ENCODE measurements around the gene LCP2. TPM values are rescaled to one million over a fixed set of nuclear protein-coding genes. Genes with fewer than 3 reads are reported as not detected.

Gene LCP2
- polyA plus RNA-seq, 4 donors, result 3.1 to 5.8 (median 3.4) TPM

DNA sequence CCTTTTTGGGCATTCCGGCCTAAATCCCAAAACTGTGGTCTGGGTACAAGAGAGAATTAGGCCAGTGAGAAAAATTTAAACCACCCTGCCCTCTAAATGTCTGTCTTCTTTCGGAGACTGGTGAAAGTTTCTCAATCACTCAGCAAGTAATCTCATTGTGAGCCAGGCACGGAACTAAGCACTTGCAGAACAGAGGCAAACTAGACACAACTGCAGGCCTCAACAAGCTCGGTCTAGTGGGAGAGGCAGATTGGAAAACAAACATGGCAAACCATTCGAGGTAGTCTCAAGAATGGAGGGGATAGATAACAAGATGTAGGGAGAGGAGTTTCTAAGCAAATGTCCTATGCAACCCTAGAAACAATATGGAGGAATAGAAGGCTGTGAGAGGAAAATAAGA lies 73.7 kb downstream of the LCP2 start:
- no peak for DNase-seq (ENCODE audit: low read depth in 4 of 4, low spot score in 3 of 4)

GRCh38 chr5:170223360-170223759 lies 74.2 kb downstream of the LCP2 start:
- DNase-seq (ENCODE audit: low read depth in 4 of 4, low spot score in 3 of 4), result no peak

DNA sequence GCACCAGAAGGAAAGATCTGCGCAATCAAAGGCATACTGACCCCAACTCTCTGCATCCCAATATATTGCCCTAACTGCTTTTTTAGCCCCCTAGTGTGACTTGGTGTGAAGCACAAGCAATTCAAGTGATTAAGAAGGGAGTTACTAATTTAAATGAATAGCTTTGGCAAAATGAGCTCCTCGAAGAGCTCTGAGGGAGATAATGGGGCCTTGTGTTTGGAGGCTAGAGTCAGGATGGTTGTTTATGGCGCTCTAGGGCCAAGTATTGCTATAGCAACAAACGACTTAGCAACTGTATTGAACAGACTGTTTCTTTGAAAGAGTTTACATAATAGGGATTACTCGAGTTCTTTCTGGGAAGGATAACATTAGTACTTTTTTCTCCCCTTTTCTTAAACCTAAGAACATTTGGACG lies 76.2 kb downstream of the LCP2 start:
- no peak for DNase-seq (ENCODE audit: low read depth in 4 of 4, low spot score in 3 of 4)

GRCh38 chr5:170220191-170220590 lies 77.4 kb downstream of the LCP2 start:
- no peak for DNase-seq (ENCODE audit: low read depth in 4 of 4, low spot score in 3 of 4)

- no peak for DNase-seq (ENCODE audit: low read depth in 4 of 4, low spot score in 3 of 4)
Observed at GRCh38 chr5:170219615-170220014, 78.0 kb downstream of the LCP2 start.

DNA sequence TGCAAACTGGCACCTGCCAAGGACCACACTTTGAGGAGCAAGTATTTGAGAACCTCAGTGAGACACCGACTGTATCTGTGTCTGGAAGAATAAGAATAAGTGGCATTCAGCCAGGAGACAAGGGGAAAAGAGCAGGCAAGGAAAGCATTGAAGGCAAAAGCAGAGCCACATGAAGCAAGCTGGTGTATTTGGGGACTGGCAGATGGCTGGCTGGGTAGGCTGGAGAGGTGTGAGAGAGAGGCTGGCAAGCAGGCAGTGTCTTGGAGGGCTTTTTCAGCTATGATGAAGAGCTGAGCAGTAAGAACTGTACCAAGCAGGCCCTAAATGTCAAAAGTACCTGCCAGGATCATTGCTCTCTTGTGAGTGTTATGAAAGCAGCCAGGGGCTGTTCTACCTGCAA lies 78.9 kb downstream of the LCP2 start:
- no peak for DNase-seq (ENCODE audit: low read depth in 4 of 4, low spot score in 3 of 4)

DNA sequence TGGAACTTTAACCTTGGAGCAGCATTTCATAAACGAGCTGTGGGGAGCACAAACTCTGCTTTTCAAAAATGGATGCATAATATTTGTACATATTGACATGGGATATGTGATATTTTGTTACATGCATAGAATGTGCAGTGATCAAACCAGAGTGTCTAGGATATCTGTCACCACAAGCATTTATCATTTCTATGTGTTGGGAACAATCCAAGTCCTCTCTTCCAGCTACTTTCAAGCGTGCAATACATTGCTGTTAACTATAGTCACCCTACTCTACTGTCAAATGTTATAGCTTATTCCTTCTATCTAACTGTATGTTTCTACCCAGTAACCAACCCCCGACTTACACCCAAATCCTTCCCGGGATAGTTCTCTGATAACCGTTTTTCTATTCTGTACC lies 79.7 kb downstream of the LCP2 start:
- no peak for DNase-seq (ENCODE audit: low read depth in 4 of 4, low spot score in 3 of 4)

DNA sequence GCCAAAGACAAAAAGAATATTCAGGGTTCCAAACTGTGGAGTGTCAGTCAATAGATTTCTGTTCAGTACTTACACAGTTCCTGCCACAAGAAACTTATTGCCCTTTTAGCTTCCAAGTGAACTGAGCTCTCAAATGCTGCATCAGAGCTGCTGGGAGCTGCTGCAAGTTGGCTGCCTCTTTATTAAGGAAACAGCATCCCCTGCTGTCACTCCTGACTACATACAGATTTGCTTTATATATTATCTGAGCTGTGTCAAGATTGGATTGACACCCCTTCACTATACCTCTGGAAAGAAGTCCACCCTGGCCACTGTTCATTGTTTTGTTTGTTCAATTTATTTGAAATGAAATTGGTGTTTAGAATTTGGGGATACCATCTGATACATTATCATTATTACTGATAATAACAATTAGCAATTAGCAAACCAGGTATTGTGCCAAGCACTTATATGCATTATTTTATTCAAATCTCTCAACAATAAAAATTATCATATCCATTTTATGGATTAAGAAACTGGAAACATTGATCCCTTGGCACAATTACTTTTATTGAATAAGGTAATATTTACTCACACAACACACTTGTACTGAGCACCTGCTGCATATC lies 81.2 kb downstream of the LCP2 start:
- DNase-seq (ENCODE audit: low read depth in 4 of 4, low spot score in 3 of 4), result peak in 2 of 4 donors; percentile 46 to 51

GRCh38 chr5:170211575-170212334 lies 85.8 kb downstream of the LCP2 start:
- no peak for DNase-seq (ENCODE audit: low read depth in 4 of 4, low spot score in 3 of 4)

DNA sequence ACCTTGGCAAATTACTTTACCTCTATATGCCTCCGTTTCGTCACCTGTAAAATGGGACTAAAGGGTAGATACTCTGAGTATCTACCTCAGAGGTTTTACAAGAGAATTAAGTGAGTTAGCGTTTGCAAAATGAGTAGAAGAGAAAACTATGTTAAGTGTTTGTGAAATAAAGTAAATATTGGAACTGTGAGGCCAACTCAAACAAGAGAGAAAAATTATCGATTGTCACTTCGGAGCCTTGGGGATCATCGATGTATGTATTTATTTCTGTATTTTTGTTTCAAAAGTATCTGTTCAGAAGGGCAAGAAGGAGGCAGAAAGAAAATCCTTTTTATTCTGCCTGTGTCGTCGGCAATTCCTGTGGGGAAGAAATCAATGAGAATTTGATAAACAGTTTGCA lies 90.6 kb downstream of the LCP2 start:
- no peak for DNase-seq (ENCODE audit: low read depth in 4 of 4, low spot score in 3 of 4)

DNA sequence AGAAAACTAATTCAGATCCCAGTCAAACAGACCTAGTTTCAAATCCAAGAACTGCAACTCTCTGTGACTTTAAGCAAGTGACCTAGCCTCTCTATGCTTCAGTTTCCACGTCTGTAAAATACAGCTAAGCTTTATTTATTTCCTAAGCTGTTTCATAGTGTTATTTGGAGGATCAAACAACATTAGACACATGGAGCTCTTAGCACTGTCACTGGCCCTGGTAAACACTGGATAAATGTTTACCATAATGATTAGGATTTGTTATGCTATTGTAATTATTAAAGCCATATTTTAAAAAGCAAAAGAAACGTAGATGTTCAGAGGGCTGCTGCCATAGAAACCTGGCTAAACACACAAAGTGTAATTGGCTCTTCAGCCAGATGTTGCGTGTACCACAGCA lies 91.4 kb downstream of the LCP2 start:
- no peak for DNase-seq (ENCODE audit: low read depth in 4 of 4, low spot score in 3 of 4)

- DNase-seq (ENCODE audit: low read depth in 4 of 4, low spot score in 3 of 4), result no peak
Observed at GRCh38 chr5:170204202-170204601, 93.4 kb downstream of the LCP2 start.

DNA sequence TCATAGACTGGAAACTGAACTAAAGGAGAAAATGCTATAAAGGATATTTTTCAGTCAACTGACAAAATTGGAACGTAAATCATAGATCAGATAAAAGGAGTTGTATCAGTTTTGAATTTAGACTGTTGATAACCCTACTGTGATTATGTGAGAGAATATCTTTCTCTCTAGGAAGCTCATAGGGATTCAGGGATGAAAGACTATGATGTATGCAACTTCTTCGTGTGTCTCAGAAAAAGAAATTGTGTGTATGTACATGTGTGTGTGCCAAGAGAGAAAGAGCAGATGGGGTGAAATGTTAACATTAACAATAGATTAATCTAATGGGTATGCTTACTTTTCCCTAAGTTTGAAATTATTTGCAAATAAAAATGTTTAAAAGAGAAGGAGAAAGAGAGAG lies 95.5 kb downstream of the LCP2 start:
- DNase-seq (ENCODE audit: low read depth in 4 of 4, low spot score in 3 of 4), result no peak

DNA sequence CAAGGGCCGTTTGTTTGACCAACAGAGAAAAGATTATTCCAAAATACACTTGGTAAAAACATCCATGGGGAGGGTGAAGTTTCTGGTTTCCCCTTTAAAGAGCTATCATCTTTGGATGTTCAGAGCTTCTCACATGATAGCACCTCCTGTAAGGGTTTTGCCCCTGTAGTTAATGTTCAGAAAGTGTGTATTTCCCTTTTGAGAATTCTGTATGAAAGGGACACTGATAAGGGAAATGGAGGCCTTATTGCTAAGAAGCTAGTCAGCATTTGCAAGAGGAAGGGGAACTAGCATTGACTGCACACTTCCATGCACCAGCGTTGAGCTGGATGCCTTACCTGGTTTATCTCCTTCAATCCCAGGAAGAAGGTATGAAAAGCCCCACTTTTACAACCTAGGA lies 96.3 kb downstream of the LCP2 start:
- DNase-seq (ENCODE audit: low read depth in 4 of 4, low spot score in 3 of 4), result no peak

- DNase-seq (ENCODE audit: low read depth in 4 of 4, low spot score in 3 of 4), result no peak
Observed at GRCh38 chr5:170200876-170201275, 96.7 kb downstream of the LCP2 start.

Other genes starting within 250 kb of the LCP2 start
- 1 to 10 TPM; 5.6 to 7.9 (median 7.5) TPM for gene FOXI1, start 191.9 kb downstream of the LCP2 start, polyA plus RNA-seq (ENCODE audit: insufficient read length in 4 of 4)
- gene C5orf58, start 64.8 kb downstream of the LCP2 start, polyA plus RNA-seq (ENCODE audit: insufficient read length in 4 of 4), result under 1 TPM in 2 of 4 donors, not detected in 2; 0.16 to 0.21 TPM
- gene KCNMB1, start 91.6 kb upstream of the LCP2 start, polyA plus RNA-seq (ENCODE audit: insufficient read length in 4 of 4), result 1 to 10 TPM; 1.2 to 1.5 (median 1.3) TPM
- gene KCNIP1, start 206.2 kb upstream of the LCP2 start, polyA plus RNA-seq (ENCODE audit: insufficient read length in 4 of 4), result 10 to 100 TPM; 10.6 to 14.5 (median 12.7) TPM